IPS-11a (cell line): ENCODE results near the gene CNTNAP2.
"Not testable (repeated sequence)": the region's sequence is repeated elsewhere in the genome, so short reads cannot be mapped to it uniquely, and the experiment has no call there.

Source experiments
- H3K4me3 ChIP-seq: one replicate; pipeline ENCODE4 v1.5.1; 2013; ENCODE audit warnings: low read depth, low read length, control low read depth

CNTNAP2 gene

DNA sequence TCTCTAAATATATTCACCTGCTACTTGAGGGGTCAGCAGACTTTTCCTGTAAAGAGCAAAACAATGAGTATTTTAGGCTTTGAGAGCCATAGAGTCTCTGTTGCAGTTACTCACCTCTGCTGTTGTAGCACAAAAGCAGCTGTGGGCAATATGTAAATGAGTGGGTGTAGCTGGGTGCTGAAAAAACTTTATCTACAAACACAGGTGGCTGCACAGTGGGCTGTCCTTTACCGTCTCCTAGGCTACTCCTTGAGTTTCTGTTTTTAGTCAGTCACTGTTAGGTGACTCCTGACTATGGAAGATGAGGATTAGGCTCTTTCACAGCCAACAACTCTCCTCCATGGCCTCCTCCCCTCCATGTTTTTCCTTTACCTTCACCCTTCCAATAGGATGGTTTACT, 2187.9 kb downstream of the CNTNAP2 start:
- no peak overlapping the region for H3K4me3 ChIP-seq

DNA sequence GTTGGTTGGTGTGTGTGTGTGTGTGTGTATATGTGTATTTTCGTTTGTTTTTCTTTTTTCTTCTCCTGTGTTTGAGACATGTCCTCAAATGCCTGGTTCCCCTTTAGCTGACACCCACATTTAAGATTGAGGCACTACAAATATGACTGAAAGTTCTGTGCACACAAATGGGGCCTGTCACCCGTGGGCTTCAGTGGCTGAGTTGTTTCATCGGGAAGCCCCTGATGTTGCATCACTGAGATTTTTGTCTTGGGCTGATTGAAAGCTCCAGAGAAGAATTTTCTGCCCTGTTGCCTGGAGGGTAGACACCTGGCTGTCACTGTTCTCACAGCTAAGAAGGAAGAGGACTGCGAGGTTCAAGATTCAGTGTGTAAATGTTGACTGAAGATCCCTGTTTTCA, 2190.2 kb downstream of the CNTNAP2 start:
- no peak overlapping the region for H3K4me3 ChIP-seq

DNA sequence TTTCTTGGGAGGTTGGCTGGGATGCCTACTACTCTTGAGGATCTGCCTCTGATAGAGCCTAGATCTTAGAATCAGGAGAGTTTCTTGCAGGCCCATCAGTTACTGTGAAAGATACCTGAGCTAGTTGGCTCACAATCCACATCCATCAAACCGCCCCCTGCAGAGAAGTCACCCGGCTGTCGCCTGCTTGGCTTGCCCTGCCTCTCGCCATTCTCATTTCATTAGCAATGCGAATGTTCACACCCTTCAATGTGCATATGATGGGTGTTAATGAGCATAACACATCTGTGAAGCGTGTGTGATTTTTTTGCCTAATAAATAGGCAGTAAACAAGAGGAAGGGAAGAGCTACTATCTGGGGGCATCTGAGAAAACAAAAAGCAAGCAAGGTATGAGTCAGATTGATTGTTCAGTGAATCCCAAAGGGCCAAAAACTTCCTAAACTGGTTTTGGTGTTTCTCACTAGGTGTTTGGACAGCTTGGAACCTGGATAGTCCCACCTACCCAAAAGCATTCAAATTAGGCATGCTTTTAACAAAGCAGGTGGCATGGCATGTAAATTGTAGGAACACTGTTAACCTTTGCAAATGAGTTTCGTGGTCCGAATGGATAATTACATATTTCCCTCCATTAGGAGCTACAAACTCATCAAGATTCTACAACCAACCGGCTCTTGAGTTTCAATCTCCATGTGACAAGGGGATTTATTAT, 2201.7 kb downstream of the CNTNAP2 start:
- no peak overlapping the region for H3K4me3 ChIP-seq

DNA sequence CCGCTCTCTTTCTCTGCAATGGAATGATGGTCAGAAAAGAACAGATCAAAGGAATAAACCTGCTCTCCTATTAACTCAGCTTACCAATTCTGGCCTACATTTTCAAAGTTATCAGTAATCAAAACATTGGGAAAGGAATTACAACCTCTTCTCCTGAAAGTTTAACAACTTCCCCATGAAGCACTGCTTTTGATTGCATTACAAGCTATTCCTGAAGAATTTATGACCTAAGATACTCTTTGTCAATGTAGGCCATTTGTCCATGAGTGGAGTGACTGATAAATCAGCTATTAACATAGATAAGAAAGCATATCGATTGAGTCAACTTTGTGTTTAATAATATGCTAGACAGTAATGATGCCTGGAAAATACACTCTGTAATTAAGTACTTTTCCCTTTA, 2202.2 kb downstream of the CNTNAP2 start:
- no peak overlapping the region for H3K4me3 ChIP-seq

DNA sequence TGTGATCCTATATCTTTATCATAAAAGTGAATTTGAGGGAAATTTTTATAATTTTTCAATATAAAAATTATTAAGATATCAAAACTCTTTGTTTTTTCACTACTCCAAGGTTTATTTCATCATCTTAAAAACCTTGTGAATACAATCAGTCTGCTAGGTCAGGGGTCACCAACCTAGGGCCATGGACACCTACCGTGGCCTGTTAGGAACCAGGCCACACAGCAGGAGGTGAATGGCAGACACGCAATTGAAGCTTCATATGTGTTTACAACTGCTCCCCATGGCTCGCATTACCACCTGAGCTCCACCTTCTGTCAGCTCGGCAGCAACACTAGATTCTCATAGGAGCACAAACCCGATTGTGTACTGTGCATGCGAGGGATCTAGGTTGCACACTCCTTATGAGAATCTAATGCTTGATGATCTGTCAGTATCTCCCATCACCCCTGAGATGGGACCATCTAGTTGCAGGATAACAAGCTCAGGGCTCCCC, 2202.8 kb downstream of the CNTNAP2 start:
- H3K4me3 ChIP-seq, result no peak overlapping the region

DNA sequence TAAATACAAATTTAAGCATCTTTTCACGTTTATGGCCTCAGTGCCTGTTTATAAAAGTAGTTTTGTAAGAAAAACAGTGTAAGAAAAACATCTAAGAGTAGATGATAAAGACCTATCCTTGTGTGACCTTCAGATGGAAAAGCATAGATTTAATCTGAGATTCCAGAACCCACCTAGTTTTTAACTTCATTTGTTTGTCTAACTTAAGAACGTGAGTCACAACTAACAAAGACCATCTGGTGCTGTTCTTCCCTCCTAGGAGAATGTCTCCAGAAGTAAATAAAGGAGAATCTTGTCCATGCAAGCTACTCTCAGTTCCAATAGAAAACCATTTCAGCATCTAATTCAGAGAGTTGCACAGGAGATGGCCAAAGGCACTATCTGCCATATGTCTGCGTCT, 2208.6 kb downstream of the CNTNAP2 start:
- no peak overlapping the region for H3K4me3 ChIP-seq

DNA sequence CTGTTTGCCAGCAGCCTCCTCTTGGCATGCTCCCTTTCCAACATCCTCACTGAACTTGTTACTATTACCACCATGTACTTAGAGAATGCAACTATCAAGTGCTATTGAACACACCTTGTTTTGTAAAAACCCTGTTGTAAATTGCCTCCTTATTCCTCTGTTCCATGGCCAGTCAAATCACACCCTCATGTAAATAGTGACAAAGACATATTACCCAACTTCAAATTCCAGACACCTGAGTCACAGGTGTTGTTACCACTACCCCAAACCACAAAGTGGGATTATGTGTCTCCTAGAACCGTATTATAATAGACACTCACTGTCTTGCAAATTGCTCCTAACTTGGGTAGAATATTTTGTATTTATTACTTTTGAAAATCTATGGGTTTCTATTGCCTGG, 2210.8 kb downstream of the CNTNAP2 start:
- no peak overlapping the region for H3K4me3 ChIP-seq

DNA sequence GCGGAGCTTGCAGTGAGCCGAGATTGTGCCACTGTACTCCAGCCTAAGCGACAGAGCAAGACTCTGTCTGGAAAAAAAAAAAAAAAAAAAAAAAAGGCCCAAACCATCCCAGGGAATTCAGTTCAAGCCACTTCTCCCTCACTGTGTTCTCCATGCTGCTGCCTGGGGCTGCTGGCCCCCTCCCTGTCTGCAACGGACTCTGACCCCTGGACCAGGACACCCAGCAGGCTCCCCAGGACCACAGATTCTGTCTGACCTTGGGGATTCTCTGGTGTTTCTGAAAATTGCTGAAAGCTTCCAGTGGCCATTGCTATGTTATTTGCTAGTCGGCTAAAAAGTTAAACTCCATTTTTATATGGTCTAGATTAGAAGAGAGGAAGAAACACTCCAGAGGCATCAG, 2212.3 kb downstream of the CNTNAP2 start:
- H3K4me3 ChIP-seq, result no peak overlapping the region

DNA sequence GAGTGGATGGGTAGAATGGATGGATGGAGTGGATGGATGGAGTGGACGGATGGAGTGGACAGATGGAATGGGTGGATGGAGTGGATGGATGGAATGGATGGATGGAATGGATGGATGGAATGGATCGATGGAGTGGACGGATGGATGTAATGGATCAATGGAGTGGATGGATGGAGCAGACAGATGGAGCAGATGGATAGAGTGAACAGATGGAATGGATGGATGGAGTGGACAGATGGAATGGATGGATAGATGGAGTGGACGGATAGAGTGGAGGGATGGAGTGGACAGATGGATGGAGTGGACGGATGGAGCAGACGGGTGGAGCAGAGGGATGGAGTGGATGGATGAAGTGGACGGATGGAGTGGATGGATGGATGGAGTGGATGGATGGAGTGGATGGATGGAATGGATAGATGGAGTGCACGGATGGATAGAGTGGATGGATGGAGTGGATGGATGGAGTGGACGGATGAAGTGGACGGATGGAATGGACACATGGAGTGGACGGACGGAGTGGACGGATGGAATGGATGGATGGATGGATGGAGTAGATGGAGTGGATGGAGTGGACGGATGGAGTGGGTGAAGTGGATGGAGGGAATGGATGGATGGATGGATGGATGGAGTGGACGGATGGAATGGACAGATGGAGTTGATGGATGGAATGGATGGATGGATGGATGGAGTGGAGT, 2213.7 kb downstream of the CNTNAP2 start:
- H3K4me3 ChIP-seq, result no peak overlapping the region

DNA sequence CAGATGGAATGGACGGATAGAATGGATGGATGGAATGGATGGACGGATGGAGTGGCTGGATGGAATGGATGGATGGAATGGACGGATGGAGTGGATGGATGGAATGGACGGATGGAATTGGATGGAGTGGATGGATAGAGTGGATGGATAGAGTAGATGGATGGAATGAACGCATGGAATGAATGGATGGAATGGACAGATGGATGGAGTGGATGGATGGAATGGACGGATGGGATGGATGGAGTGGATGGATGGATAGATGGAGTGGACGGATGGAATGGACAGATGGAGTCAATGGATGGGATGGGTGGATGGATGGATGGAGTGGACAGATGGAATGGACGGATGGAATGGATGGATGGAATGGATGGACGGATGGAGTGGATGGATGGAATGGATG, 2214.2 kb downstream of the CNTNAP2 start:
- H3K4me3 ChIP-seq, result no peak overlapping the region

DNA sequence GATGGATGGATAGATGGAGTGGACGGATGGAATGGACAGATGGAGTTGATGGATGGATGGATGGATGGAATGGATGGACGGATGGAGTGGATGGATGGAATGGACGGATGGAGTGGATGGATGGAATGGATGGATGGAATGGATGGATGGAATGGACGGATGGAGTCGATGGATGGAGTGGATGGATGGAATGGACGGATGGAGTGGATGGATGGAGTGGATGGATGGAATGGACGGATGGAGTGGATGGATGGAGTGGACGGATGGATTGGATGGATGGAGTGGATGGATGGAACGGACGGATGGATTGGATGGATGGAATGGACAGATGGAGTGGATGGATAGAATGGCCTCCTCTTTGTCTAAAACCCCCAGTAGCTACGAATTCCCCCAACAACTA, 2214.9 kb downstream of the CNTNAP2 start:
- H3K4me3 ChIP-seq, result not testable (repeated sequence)

DNA sequence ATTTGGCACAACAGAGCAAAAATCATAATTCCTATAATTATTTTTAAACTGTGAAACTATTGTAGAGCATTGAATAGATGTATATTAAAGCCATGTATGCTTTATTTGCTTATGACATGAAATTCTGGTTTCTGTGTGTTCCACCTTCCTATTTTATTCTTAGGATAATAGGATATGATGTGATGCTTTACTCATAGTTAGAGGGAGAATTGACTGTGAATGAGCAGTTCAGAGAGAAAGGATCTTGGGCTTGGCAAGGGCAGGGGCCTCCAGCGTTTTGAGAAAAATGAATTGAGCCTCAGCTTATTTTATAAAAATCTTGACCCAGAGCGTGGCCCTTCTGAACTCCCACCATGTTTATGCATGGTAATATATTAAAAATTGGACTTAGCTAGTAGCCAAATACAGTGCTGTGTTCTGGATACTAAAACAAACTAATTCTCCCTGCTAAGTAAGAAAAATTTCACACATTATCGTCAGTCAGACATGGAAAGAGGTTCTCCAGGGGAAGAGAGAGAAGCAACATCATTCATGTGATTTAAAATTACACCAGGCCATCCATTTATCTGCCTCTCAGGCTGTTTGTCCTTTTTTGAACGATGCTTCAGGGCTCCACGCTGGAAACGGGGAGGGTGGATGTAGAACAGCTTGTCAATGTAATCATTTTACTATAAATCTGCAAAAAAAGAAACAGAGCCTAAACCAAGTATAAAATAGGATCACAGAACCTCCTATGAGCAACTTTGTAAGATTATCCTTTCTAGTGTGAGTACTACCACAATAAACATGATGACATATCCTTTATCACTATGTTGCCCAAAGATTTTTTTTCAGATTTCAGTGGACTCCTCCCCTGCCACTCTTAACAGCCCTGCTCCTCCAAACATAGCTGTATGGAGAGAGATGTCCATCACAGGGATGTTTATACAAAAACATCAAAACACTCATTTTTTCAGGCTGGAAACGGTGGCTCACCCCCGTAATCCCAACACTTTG, 2215.9 kb downstream of the CNTNAP2 start:
- H3K4me3 ChIP-seq, result no peak overlapping the region

DNA sequence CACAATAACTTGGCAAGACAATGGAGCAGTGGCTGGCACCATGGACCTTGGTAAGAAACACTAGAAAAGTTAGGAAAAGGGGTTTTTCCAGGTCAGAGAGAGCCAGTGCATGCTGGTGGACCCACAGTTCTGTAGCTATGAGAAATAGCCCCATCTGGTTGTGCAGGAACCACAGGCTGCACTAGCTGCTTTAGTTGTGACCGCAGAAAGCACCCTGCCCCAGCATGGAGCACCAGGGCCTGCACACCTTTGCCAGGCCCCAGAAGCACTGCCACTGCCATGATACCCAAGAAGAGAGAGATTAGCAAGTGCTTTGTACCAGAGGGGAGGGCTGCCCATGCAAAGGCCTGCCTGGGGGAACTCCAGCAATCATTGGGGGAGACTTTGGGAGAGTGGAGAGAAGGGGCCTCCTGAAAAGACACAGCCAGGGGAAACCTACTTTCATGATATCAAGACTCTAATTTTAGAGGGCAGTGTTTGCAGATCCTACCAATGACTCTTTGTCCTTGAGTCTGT, 2217.9 kb downstream of the CNTNAP2 start:
- no peak overlapping the region for H3K4me3 ChIP-seq

DNA sequence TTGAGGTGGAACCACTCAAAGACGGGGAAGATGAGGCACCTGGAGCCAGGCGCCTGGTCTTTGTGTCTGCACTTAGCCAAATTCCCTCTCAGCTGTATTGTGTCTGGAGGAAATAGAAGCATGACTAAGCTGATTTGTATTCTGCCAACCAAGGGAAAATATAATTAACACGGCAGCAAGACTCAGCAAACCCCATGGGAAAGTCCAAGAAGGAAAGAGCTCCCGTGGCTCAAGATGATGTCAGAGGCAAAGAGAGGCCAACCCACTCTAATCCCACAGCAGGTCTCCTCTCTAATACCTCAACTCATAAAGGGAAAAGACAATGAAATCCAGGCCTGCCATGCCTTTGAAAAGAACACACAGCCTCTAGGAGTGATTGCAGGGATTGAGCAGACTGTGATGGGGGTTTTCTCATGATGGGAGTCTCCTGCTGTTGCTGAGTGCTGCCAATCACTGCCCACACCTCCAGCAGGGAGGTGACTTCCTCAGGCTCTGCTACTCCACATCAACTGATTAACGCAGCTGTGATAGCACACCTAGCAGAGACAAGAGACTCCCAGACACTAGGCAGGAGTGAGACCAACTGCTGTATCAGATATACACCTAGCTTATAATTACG, 2218.5 kb downstream of the CNTNAP2 start:
- H3K4me3 ChIP-seq, result no peak overlapping the region

DNA sequence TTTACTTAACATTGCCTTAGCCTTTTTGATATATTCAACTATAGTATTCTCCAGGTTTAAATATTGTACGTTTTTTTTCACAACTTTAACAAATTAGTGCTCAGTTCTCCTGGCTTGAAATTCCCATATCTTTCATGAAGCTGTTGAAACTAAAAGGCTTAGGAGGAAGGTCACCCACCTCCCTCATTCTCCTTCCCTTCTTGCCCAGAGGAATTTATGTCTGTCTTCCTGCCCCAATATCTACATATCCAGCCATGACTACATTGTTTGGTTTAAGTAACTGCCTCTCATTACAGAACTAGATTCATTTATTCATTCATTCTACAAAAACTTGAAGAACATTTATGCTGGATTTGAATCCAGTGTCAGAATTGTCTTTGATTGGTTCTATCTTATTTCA, 2219.2 kb downstream of the CNTNAP2 start:
- H3K4me3 ChIP-seq, result no peak overlapping the region

DNA sequence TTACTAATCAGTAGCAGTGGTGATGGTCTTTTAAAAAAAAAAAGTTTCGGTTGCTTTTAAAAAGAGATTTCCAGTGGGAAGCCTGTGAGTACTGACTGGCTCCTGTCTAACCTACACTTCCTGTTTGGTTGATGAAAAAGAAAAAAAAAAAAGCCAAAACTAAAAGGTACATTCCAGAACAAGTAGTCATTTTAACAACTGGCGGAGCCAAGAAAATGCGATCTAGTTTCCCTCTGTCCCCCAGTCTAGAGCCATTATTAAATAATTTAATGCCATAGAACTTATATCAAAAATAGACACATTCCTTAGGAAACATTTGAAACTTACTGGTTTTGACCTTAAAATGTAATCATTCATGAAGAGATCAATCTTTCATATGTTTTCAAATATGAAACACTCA, 2219.8 kb downstream of the CNTNAP2 start:
- H3K4me3 ChIP-seq, result no peak overlapping the region

DNA sequence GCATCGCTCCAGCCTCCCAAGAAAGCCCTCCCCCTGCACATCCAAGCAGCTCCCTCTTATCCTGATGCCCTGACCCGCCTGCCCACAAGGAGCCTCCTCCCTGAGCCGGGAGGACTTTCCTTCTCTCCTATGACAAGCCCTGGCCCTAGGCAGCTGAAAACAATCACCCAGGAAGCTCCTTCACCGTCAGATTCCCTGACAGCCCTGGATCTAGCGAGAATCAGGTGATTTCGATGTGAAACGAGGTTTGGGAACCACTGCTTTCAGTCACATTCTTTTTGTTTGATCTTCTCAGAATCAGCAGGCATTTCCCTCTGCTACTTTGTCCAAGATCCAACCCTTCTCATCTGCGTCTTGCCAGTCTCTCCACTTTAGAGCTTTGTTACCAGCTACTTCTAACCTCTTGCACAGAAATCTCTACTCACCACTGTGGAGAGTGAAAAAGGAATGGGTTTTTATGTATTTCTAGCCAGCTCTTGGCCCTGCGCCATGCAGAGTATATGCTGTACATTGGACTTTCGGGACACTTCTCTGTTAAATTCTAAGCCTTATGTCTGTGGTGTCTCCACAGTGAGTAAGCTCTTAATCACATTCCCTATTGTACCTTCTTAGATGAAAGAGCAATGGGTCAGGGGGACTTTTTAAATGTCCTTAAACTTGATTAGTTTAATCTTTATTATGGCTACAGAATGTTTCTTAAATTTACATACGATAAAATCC, 2220.8 kb downstream of the CNTNAP2 start:
- no peak overlapping the region for H3K4me3 ChIP-seq

DNA sequence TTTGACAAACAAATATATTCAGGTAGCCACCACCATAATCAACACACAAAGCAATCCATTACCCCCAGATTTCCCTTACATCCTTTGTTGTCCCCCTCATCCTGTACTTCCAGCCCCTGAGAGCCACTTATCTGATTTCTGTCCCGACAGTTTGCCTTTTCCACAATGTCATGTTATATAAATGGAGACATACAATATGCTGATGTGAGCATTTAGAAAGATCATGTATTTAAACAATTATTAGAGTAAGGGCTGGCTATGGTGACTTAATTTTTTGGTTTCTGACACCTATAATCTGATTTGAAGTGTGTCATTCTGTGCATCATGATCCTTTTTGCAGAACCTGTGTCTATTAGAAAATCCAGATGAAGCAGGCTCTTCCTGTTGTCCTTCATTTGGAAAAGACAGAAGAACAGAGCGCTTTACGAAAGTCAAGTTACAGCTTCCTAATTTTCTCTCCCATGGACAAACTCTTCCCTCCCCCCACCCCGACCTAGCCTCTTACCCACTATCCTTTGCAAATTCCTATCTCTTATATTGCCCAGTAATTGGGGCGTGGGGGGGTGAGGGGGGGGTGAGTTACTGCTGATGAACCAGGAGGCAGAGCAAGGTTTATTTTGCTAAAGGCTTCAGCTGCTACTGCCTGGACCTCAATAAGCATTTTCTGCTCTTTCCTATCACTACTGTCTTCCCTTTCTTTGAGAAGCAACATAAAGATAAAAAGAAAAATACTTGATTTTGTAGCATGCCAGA, 2221.6 kb downstream of the CNTNAP2 start:
- no peak overlapping the region for H3K4me3 ChIP-seq
